GM18951 (cell line): ENCODE measurements around the gene FKBP10.

ENCODE experiments used
- POLR2A ChIP-seq: IDR thresholded peaks from 4 replicates; pipeline ENCODE4 v1.6.1; 2011; ENCODE audit warnings: mild to moderate bottlenecking; ENCODE audit not compliant: insufficient read length, insufficient read depth; ENCODE audit errors: extremely low read depth
- in situ Hi-C: fragments of 300-500 bp; cut with MboI; formaldehyde crosslinking; loops from one replicate; pipeline ENCODE4 v1.12.0; 2022; ENCODE audit warnings: low sequenced_read_pairs, mixed read lengths, inconsistent platforms; ENCODE audit not compliant: unreplicated experiment

FKBP10 gene

DNA sequence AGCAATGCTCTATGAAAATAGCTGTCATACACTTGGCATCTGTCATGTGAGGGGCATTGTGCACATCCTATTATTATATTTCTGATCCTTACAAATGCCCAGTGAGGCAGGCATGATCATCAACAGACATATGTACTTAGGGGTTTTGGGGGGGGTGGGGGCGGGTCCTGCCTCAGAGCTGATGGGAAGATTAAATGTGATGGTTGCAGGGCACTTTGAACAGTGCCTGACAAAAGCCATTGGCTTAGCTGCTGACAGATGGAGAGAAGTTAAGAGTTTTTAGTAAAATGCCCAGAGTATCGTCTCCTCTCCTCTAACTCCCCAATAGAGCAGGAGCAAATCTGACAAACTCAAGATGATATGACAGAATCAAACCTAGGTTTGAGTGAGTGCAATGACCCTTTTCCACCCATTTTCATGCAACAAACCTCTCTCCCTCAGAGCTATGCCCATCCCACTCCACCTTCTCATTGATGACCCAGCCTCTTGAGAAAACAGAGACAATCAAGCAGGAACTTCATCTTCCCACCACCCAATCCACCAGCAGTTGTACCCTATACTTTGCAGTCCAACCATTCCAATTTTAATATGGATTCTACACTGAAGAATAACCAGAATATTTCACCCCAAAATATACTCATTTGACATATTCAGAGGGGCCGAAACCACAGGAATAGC lies 47.6 kb downstream of the FKBP10 start:
- in situ Hi-C loops = no loop called here
- TF ChIP-seq POLR2A = no peak

- no peak for TF ChIP-seq POLR2A
- in situ Hi-C loops = no loop called here
These were observed 50.5 kb downstream of the FKBP10 start for GRCh38 chr17:41863074-41863848.

DNA sequence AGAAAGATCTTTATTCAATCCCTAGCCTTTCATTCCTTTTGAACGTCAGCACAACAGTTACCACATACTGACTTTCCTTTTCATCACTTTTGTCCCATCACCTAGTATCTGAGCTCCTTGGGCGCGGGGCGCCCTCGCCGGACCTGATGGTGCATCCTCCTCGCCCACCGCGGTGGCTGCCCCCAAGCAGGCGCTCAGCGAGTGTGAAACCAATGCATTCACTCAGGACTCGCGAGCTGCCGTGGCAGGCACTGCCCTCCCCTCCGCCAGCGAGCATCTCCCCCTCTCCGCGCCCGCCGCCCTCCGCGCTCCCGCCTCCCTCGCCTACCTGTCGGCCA lies 51.7 kb downstream of the FKBP10 start:
- TF ChIP-seq POLR2A = no peak
- in situ Hi-C loops = no loop called here

DNA sequence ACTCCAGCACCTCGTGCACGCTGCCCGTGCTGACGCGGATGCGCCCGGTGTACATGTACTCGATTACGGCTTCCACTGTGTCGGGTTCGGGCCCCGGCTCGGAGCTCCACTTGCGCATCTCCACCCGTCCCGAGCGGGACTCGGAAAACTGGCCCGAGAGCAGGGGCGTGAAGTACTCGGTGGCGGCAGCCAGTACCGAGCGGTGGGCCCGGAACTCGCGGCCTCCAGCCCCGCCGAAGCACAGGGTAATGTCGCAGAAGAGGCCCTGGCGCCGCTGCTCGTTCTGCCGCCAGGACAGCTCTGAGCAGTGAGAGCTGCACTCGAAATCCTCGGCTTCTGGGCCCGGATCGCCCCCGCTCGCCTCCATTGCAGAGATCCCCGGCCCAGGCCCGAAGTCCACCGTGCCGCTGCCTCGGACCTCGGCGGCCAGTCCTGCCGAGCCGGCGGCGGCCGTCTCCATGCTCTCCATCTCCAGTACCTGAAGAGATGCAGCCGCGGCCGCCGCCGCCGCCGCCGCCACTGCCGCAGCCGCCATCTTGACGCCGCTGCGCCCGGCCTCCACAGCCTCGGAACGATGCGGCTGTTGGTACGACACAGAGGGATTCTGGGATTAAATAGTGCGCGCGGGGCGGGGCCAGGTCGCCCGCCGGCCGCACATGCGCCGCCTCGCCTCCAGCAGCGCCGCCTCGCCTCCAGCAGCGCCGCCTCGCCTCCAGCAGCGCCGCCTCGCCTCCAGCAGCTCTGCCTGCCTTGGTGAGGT lies 52.2 kb downstream of the FKBP10 start, which contains the start of gene KLHL11:
TSS of gene KLHL11 (minus strand) at position 588 of the 760 bp plus-strand sequence. CDS start at position 535, 53 bp downstream.
- in situ Hi-C loops = no loop called here

GRCh38 chr17:41865596-41865893 lies 52.7 kb downstream of the FKBP10 start:
- no peak for TF ChIP-seq POLR2A
- in situ Hi-C loops = no loop called here

More for the DNA sequence above, 52.2 kb downstream of the FKBP10 start, which contains the start of gene KLHL11:
- peak; percentile 96 for TF ChIP-seq POLR2A

DNA sequence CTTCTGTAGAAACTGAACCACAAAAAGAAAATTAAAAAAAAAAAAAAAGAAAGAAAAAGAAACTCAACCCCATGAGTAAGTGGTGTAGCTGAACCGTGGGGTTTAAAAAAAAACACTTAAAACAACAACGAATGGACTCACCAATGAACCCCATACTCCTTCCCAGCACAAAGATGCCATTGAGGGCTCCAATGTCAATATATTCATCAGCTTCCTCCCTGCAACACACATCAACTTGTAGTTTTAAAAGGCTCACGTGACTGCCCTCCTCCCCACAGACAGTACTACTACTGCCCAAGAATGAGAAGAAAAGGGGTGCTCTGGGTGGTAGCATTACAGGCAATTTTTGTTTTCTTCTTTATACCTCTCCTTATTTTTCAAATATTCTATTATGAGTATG lies 55.8 kb downstream of the FKBP10 start:
- in situ Hi-C loops = no loop called here
- no peak for TF ChIP-seq POLR2A

GRCh38 chr17:41869426-41869825 lies 56.6 kb downstream of the FKBP10 start:
- in situ Hi-C loops = no loop called here
- no peak for TF ChIP-seq POLR2A

- TF ChIP-seq POLR2A = no peak
- in situ Hi-C loops = no loop called here
These were observed 57.3 kb downstream of the FKBP10 start for GRCh38 chr17:41870097-41870496.

DNA sequence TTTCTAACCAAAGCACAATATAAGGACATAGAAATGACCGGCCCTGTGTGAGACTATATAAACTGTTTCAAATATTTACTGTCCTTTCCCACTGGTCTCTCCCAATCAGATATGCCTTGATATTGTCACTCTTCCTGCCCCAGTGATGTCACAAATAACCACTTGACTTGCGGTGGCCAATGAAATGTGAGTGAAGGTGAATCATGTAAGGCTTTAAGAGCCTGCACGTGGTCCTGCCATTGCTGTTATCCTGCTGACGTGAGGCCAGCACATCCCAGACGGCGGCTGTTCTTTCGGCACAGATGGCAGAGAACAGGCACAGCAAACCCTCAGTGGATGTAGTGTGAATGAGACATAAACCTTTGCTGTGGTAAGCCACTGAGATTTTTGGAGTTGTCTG lies 57.8 kb downstream of the FKBP10 start:
- no peak for TF ChIP-seq POLR2A
- in situ Hi-C loops = no loop called here

- TF ChIP-seq POLR2A = no peak
- in situ Hi-C loops = no loop called here
These were observed 59.0 kb downstream of the FKBP10 start for GRCh38 chr17:41871789-41872188.
